ENCODE measurements around the gene RBMS3.

The RBMS3 gene

GRCh38 chr3:29494305-29495036 is 213.6 kb downstream of the RBMS3 start:
- no peak for FAIRE-seq
- no peak for TF ChIP-seq CTCF (IDR thresholded peaks at IDR 0.05; ENCODE audit: insufficient read depth, missing control alignments)
- DNase-seq (ENCODE audit: insufficient read length, low spot score) = no peak

GRCh38 chr3:29497282-29497681 is 216.4 kb downstream of the RBMS3 start:
- DNase-seq (ENCODE audit: insufficient read length, low spot score) (no peak), FAIRE-seq (no peak)
- TF ChIP-seq CTCF (IDR thresholded peaks at IDR 0.05; ENCODE audit: insufficient read depth, missing control alignments) = no peak

- TF ChIP-seq CTCF (IDR thresholded peaks at IDR 0.05; ENCODE audit: insufficient read depth, missing control alignments) = no peak
- DNase-seq (ENCODE audit: insufficient read length, low spot score) = no peak
- no peak for FAIRE-seq
Measured at GRCh38 chr3:29502771-29503170, 221.9 kb downstream of the RBMS3 start.

GRCh38 chr3:29503314-29503713 is 222.4 kb downstream of the RBMS3 start:
- DNase-seq (ENCODE audit: insufficient read length, low spot score) (no peak), FAIRE-seq (no peak)
- no peak for TF ChIP-seq CTCF (IDR thresholded peaks at IDR 0.05; ENCODE audit: insufficient read depth, missing control alignments)

- FAIRE-seq = no peak
- DNase-seq (ENCODE audit: insufficient read length, low spot score) = no peak
- no peak for TF ChIP-seq CTCF (IDR thresholded peaks at IDR 0.05; ENCODE audit: insufficient read depth, missing control alignments)
Measured at GRCh38 chr3:29503958-29504357, 223.1 kb downstream of the RBMS3 start.

- DNase-seq (ENCODE audit: insufficient read length, low spot score) (no peak), FAIRE-seq (no peak)
- TF ChIP-seq CTCF (IDR thresholded peaks at IDR 0.05; ENCODE audit: insufficient read depth, missing control alignments) = no peak
Measured at GRCh38 chr3:29506502-29506901, 225.6 kb downstream of the RBMS3 start.

- FAIRE-seq (no peak), DNase-seq (ENCODE audit: insufficient read length, low spot score) (no peak)
- TF ChIP-seq CTCF (IDR thresholded peaks at IDR 0.05; ENCODE audit: insufficient read depth, missing control alignments) = no peak
Measured at GRCh38 chr3:29511701-29512100, 230.8 kb downstream of the RBMS3 start.
